NCI-H226 (cell line): Measurements from ENCODE around the gene PI3.
A peak's percentile ranks its signal among the peaks of the same experiment; 100 is the strongest.
"Not testable (repeated sequence)": the region's sequence is repeated elsewhere in the genome, so short reads cannot be mapped to it uniquely, and the experiment has no call there.

Experiments used
- DNase-seq: peaks from one replicate; pipeline ENCODE4 v3.0.0-alpha.2; 2015

Gene PI3, protein sequence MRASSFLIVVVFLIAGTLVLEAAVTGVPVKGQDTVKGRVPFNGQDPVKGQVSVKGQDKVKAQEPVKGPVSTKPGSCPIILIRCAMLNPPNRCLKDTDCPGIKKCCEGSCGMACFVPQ

DNA sequence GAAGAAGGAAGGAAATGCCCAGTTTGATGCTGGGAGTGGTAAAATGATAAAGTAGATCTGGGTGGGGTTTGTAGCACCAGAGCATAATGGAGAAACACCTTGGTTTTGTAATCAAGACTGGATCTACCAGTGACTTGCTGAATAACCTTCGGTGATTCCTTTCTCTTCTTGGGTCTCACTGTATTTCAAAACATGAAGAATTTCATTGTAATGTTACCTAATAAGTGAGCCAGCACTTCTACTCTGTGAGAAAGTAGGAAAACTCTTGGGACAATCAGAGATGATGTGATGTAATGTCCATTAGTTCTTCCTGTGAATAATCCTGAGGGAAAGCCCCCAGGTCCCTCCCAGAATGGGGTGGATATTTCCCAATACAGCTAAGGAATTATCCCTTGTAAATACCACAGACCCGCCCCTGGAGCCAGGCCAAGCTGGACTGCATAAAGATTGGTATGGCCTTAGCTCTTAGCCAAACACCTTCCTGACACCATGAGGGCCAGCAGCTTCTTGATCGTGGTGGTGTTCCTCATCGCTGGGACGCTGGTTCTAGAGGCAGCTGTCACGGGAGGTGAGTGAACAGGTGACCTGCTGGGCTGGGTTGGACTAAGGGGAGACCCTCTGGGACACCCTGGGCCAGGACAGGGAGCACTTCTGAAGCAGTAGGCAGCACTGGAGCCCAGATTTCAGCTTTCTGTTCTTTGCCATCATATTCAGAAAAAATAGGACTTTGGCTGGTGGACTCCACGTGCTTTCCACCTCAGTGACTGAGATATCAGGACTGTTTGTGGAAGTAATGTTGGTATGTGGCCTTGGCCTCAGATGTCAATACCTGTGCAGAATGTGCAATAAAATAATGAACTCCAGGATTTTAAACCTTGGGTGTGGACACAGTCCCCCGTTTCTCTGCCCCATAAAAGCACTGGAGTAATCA lies at the start of gene PI3:
TSS of gene PI3 (plus strand) at position 469 of the 931 bp plus-strand sequence. CDS start at position 490, 21 bp downstream.
- peak; percentile 89 for DNase-seq

DNA sequence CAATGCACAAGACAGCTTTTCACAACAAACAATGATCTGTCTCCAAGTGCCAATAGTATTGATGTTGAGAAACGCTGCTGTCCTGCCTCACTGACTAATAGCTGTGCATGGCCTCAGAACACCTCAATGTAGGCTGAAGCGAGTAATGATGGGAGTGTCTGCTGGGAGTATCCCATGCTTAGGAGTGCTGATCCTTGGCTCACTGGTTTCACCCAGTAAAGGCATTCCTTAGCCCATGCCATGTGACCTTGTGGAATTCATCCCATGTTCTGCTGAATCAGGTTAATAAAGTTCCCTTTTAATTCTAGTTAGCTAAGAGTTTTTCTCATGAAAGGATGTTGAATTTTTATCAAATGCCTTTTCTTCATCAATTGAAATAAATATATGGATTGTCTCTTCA lies 46.6 kb upstream of the PI3 start:
- peak; percentile 84 for DNase-seq

DNA sequence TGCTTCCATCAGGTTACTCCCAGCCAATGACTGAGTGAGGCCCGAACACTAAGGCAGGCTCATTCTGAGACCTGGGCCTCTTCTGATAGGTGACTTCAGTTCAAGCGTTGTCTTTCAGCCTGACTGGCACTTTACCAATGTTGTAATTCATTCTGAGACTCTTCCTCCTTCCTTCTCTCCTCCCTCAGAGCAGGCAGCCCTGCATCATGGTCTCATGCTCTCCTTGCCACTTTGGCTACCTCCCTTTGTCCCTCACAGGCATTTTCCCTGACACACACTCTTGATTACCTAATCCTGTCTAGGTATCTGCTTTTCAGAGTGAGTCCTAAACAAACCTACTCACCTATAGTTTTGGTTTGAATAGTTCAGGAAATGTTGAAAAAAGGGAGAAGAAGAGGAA lies 37.8 kb upstream of the PI3 start:
- DNase-seq, result no peak

DNA sequence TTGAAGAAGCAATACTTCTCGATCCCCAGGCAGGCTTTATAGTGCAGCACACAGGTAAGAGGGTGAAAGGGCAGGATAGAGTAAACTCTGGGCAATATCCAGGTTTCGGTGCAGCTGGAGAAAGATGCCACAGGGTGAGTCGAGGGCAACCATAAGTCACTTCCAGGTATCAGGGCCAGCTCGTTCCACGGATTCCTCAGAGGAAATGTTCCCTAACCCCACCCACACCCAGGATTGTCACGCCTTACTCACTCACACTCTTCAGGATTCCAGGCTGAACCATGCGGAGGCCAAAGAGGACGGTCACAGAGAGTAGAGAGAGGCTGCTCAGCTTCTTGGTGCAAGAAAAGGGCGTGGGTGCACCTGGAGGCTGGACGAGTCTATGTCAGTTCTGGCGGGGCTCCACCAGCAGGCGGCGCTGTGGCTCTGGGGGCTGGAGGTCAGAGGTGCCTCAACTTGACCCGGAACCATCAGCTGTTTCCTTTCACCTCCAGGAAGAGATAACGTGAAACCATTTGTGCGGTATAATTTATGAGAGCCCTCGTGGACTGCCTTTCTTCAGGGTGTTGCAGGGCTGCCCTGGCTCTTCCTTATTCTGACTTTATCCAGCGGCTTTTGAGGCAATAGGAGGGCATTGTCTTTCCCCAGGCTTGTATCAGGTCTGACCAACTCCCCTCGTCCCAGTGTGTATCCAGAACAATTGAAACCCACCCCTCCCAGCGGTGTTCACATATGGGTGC lies 36.0 kb upstream of the PI3 start:
- DNase-seq, result peak; percentile 17

DNA sequence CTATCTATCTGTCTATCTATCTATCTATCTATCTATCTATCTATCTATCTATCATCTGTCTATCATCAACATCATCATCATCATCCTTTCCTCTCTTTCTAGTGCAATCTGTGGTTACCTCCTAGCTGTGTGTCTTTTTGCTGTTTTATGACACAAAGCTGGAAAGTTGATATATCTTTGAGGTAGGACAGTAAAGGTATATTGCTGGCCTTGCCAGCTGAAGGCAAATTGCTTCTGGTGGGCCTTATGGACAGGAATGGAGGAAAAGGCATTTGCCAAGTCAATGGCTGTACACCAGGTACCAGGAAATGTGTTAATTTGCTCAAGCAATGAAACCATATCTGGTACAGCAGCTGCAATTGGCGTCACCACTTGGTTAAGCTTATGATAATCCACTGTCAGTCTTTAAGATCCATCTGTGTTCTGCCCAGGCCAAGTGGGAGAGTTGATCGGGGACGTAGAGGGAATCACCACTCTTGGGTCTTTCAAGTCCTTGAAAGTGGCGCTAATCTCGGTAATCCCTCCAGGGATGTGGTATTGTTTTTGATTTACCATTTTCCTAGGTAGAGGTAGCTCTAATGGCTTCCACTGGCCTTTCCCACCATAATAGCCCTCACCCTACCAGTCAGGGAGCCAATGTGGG lies 34.8 kb upstream of the PI3 start:
- DNase-seq, result not testable (repeated sequence)

DNA sequence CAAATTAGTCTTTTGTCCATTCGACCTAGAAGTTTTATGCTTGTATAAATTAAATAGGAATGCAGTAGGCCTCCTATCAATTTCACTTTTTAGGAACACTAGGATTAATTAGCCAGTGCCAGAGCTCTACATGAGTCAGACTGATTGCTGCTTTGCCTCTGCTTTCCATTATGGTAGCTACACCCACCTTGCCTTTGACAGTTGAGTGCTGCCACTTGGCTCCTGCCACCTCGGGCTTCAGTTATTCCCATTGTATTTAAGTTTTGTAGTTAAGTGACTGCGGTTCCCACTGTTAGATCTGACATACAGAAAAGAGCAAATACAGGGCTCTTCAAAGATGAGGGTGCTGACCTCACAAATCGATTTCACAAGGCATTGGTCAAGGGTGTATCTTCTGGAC lies 33.9 kb upstream of the PI3 start:
- DNase-seq, result no peak

DNA sequence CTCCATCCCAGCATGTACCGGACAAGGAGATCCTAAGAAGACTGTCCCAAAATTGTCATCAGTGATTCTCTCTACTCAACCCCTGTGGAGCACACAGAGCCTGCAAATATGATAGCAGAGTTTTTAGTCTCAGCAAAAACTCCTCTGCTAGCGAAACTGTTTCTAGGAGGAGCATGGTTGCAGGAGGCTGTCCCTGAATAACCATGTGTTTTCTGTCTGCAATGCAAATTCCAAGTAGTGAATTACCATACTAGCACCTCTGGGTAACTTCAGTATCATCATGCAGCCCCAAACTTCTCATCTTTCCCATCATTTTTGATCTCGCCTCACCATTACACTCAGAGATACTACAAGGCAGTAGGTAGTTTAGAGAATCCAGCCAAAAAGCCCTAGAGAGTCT lies 25.6 kb upstream of the PI3 start:
- DNase-seq, result no peak

DNA sequence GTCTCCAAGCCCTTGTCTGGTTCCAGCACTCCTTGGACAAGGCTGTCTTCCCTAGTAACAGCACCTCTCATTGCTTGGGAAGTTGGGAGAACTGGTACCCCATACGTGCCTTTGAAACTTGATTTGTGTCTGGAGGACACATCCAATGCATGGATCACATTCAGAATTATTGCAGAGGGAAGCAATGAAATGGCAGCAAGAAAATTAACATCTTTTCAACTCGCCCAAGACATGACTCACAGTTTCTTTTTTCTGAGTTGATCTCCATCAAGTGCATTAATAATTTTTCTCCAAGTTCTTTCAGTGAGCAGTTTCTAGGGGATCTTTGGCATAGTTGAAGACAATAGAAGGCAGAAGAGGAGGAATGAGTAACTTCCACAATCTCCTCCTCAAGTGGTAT lies 22.3 kb upstream of the PI3 start:
- DNase-seq, result no peak

DNA sequence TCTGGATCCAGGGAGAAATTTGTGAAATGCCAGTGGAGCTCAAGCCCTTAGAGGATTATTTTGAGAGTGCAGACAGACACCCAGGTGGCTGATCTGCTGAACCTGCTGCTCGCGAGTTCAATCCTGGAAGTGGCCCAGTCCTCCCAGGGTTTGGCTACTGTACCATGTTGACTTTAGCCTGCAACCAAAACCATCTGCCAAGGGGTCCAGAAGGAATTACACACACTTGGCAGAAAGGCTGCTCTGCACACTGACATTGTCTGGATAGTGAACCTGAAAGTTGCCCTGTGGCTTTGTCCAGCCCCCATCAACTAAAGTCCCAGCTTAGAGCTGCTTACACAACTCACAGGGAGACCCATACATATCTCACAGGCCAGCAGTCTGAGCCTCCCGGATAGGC lies 21.6 kb upstream of the PI3 start:
- no peak for DNase-seq

DNA sequence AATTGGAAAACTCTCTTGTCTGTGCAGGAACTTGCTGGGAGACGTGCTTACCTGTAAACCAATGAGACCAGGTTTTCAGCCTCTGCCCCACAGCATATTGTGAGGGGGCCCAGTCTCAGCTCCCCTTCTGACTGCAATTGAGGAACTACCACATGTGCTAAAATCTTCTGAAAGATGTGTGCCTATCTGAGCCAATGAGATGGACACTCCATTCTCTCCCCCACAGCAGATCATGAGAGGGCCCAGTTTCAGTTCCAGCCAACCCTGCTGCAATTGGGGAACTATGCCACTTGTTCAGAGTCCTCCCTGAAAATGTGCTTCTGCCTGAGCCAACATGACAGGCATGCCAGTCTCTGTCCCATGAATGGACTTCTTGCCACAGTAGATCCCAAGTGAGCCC lies 20.9 kb upstream of the PI3 start:
- DNase-seq, result no peak

DNA sequence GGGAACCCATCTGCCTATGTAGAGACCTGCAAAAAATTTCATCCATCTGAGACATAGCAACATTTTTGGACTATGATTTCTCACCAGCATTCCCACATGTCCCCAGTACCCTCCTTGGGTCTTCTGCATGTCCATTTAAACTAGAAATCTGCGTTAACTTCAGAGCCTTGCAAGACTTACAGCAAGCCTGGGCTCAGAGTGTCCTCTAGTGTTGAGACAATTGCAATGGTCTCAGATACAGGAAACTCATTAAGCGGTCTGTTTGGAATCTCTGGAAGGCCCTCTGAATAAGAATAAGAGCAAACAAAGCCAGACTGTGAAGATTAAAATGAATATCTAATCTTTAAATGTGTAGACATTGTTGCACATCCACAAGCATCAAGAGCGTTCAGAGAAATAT lies 20.5 kb upstream of the PI3 start:
- no peak for DNase-seq

DNA sequence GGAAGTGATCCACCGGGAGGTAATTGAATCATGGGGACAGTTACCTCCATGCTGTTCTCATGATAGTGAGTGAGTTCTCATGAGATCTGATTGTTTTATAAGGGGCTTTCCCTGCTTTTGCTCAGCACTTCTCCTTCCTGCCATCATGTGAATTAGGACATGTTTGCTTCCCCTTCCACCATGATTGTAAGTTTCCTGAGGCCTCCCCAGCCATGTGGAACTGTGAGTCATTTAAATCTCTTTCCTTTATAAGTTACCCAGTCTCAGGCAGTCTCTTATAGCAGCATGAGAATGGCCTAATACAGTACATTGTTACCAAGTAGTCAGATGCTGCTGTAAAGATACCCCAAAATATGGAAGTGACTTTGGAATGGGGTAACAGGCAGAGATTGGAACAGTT lies 19.9 kb upstream of the PI3 start:
- not testable (repeated sequence) for DNase-seq

DNA sequence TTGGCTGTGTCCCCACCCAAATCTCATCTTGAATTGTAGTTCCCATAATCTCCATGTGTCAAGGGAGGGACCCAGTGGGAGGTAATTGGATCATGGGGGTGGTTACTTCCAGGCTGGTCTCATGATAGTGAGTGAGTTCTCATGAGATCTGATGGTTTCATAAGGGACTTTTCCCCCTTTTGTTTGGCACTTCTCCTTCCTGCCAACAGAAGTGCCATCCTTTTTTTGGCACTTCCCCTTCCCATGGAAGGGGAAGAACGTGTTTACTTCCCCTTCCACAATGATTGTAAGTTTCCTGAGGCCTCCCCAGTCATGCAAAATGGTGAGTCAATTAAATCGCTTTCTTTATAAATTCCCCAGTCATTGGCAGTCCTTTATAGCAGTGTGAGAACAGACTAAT lies 18.0 kb upstream of the PI3 start:
- no peak for DNase-seq

DNA sequence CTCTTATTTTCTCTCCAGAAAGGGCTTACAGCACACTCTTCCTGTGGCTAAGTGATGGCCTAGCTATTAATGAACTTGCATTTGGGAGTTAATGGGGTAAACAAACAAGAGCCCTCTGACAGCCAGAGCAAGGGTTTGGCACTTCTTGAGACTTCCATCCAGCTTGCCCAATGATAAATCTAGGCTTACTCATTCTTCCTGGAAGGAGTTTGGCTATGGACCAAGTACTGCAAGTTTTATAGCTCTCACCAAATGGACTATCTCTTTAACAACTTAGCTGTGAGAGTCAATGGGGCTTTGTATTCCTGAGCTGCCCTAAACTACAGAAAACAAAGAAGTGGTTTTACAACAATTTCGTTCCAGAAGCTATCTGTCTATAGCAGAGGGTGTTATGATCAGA lies 16.7 kb upstream of the PI3 start:
- DNase-seq, result peak; percentile 82

DNA sequence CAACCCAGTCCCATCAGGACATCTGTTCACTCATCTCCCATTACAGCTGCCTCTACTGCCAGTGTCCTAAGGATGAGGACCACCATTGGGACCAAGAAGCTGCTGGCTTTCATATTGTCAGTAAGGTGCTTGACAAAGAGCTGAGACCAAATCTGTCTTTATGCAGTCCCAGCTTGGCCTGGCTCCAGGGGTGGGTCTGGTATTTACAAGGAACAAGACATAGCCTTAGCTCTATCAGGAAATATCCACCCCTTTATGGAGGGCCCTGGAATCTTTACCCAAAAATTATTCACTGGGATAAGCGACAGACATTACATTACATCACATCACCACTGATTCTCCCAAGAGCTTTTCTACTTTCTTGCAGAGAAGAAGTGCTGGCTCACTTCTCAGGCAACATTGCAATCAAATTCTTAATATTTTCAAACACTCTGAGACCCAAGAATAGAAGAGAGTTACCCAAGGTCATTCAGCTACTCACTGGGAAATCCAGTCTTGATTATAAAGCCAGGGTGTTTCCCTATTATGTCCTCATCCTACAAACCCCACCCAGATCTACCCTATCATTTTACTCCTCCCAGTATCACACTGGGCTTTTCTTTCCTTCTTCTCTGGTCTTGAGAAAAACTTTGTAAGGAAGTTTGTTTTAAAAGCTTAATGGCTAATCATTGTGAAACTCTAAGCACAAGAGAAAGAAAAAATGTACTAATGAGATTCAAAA lies 11.5 kb upstream of the PI3 start:
- no peak for DNase-seq

DNA sequence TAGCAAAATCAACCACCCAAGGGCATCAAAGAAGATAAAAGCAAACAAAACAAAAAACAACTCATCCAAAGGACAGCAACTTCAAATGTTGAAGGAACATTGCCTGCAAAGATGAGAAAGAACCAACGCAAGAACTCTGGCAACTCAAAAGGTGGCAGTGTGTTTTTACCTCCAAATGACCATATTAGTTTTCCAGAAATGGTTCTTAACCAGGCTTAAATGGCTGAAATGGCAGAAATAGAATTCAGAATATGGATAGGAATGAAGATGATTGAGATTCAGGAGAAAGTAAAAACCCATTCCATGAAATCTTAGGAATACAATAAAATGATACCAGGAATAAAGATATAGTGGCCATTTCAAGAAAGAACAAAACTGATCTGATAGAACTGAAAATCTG lies 9.8 kb upstream of the PI3 start:
- no peak for DNase-seq

DNA sequence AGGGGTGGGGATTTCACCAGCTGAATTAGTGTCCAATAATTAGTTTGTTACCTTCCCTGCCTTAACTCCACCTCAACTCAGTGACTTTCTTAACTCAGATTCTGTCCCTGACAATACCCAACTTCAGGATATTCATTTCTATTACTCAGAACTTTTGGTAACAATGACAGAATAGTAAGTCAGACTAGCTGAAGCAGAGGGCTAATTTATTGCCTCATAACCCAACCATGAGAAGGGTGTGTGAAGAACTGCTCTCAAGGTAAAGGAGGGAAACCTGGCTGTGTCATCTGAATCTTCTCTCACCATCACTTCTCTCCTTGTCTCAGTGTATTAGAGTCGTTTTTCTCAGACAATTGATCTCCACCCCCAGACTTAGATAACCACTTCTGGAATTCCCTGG lies 1.2 kb upstream of the PI3 start:
- DNase-seq, result no peak

DNA sequence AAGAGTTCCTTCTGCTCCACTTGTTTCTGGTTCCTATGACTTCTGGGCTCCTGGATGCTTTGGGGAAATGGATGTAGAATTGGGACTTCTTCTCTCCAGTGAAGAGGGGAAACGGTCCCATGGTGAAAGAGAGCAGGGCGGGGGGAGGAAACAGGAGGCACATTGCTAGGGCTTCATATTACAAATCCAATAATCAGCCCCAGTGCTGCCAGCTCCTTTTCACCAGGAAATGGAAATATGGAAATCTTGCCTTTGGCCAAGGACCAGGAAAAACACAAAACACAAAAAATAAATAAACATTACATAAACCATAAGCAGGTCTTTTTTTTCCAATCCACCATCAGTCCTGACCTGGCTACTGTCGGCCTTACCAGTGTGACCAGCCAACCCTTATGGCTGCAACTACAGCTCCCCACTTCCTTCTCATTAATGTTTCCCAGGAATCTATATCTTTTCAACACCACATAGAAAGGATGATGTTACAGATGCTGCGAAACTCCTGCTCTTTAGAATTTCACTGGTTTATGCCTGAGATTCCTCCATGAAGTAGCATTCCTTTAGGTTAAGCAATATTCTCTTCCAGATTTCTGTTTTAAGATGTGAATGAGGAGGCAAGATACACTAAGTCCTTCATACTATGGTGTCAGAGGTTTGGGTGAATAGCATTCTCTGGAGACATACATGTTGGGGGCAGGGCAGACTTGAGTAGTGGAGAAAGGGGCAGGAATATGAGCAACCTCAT lies 2.0 kb downstream of the PI3 start:
- peak; percentile 20 for DNase-seq

DNA sequence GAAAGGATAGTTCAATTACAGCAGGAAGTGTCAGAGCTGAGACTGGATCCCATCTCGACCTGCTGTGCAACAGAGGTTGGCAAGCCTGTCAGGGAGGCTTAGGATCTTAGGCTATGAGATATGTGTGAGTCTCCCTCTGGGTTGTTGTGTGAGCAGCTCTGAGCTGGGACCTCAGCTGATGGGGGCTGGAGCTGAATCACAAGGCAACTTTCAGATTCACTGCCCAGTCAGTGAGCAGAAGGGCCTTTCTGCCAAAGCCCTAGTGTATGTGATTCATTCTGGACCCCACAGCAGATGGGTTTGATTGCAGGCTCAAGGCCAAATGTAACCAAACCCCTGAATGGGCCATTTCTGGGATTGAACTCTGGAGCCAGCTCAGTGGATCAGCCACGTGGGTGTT lies 4.5 kb downstream of the PI3 start:
- no peak for DNase-seq

DNA sequence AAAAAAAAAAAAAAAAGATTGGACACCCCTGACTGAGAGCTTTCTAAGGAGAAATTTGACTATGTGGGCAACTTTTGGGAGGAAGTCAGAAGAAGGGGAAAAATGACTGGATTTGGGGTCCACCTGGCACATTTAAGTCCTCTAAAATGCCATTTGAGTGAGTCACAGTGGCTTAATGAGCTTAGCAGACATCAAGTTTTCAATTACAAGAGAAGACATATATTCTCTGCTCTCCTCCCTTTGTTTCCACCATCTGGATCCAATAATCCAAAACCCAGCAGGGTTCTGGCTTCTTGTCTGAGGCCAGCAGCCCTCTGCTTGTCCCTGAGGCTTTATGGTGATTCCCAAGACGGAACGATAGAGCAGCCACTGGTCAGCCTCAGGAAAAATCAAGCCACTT lies 6.9 kb downstream of the PI3 start:
- DNase-seq, result no peak

DNA sequence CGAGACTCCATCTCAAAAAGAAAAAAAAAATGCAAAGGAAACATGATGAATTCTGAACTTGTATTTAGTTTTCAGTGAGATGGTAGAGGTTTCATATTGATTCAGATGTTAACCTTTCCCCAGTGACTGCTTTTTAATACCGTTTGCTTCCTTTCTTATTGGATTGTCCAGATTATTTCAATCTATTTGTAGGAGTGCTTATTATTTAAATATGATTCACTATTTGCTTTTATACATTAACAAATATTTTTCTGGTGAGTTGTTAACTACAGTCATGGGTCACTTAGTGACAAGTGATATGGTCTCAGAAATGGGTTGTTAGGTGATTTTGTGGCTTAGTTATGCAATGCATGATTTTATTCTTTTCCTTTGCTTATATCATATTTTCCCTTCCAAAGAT lies 8.4 kb downstream of the PI3 start:
- no peak for DNase-seq

DNA sequence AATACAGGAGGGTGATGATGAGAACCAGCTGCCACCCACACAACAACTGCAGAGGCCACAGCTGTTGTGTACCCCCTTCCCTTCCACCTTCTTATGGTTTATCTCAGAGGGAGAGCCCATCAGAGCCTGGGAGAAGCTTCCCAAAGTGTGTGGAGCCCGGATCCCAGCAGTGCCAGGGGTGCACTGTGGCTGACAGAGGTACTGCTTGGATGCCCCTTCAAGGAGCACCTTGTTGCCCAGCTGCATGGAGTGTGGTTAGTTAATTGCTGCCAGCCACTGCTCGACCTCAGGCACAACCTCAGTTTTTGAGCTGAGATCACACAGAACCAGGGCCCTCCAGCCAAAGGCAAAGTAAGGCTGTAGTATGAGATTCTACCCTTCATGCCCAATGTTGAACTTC lies 13.0 kb downstream of the PI3 start:
- no peak for DNase-seq
